ENCODE measurements around the gene ITGB1BP1.
"Not testable (repeated sequence)": the region's sequence is repeated elsewhere in the genome, so short reads cannot be mapped to it uniquely, and the experiment has no call there.

Gene ITGB1BP1

GRCh38 chr2:9406529-9407362, 16.6 kb downstream of the ITGB1BP1 start:
- H3K36me3 ChIP-seq (ENCODE audit: control insufficient read depth, insufficient read depth, low read length): no peaks in the 10 kb centered on the region
- no peaks in the 10 kb centered on the region for H3K27me3 ChIP-seq (ENCODE audit: control insufficient read depth, insufficient read depth, low read length)
- no peaks in the 10 kb centered on the region for H3K9me3 ChIP-seq (ENCODE audit: control insufficient read depth, low read length)
- H3K4me3 ChIP-seq (ENCODE audit: low read length): no peak overlapping the region
- no peak overlapping the region for H3K9ac ChIP-seq (ENCODE audit: low read length)
- peaks cover 4% of the 10 kb centered on the region for H3K4me1 ChIP-seq (ENCODE audit: control insufficient read depth, insufficient read depth, low read length)

GRCh38 chr2:9405636-9406035, 17.7 kb downstream of the ITGB1BP1 start:
- Histone ChIP-seq H3K27me3 (ENCODE audit: control insufficient read depth, insufficient read depth, low read length) (no peaks in the 10 kb centered on the region), H3K36me3 (ENCODE audit: control insufficient read depth, insufficient read depth, low read length) (no peaks in the 10 kb centered on the region), H3K4me3 (ENCODE audit: low read length) (no peak overlapping the region), H3K9ac (ENCODE audit: low read length) (no peak overlapping the region), H3K4me1 (ENCODE audit: control insufficient read depth, insufficient read depth, low read length) (peaks cover 4% of the 10 kb centered on the region), H3K9me3 (ENCODE audit: control insufficient read depth, low read length) (no peaks in the 10 kb centered on the region)

- Histone ChIP-seq H3K4me1 (ENCODE audit: control insufficient read depth, insufficient read depth, low read length) (peaks cover 4% of the 10 kb centered on the region), H3K9ac (ENCODE audit: low read length) (no peak overlapping the region), H3K36me3 (ENCODE audit: control insufficient read depth, insufficient read depth, low read length) (no peaks in the 10 kb centered on the region)
These were observed 18.9 kb downstream of the ITGB1BP1 start for GRCh38 chr2:9404451-9404850.

GRCh38 chr2:9403924-9404323, 19.4 kb downstream of the ITGB1BP1 start:
- Histone ChIP-seq H3K4me1 (ENCODE audit: control insufficient read depth, insufficient read depth, low read length) (peaks cover 4% of the 10 kb centered on the region), H3K27me3 (ENCODE audit: control insufficient read depth, insufficient read depth, low read length) (no peaks in the 10 kb centered on the region), H3K9ac (ENCODE audit: low read length) (no peak overlapping the region), H3K4me3 (ENCODE audit: low read length) (no peak overlapping the region), H3K9me3 (ENCODE audit: control insufficient read depth, low read length) (no peaks in the 10 kb centered on the region), H3K36me3 (ENCODE audit: control insufficient read depth, insufficient read depth, low read length) (no peaks in the 10 kb centered on the region)

More at GRCh38 chr2:9404451-9404850, 18.9 kb downstream of the ITGB1BP1 start:
- no peaks in the 10 kb centered on the region for H3K9me3 ChIP-seq (ENCODE audit: control insufficient read depth, low read length)
- no peak overlapping the region for H3K4me3 ChIP-seq (ENCODE audit: low read length)
- no peaks in the 10 kb centered on the region for H3K27me3 ChIP-seq (ENCODE audit: control insufficient read depth, insufficient read depth, low read length)

- Histone ChIP-seq H3K9ac (ENCODE audit: low read length) (no peak overlapping the region), H3K4me1 (ENCODE audit: control insufficient read depth, insufficient read depth, low read length) (no peaks in the 10 kb centered on the region), H3K27me3 (ENCODE audit: control insufficient read depth, insufficient read depth, low read length) (no peaks in the 10 kb centered on the region), H3K36me3 (ENCODE audit: control insufficient read depth, insufficient read depth, low read length) (no peaks in the 10 kb centered on the region), H3K4me3 (ENCODE audit: low read length) (no peak overlapping the region), H3K9me3 (ENCODE audit: control insufficient read depth, low read length) (no peaks in the 10 kb centered on the region)
These were observed 21.5 kb downstream of the ITGB1BP1 start for GRCh38 chr2:9401646-9402371.

- H3K9ac ChIP-seq (ENCODE audit: low read length): no peak overlapping the region
- H3K27me3 ChIP-seq (ENCODE audit: control insufficient read depth, insufficient read depth, low read length): no peaks in the 10 kb centered on the region
- H3K9me3 ChIP-seq (ENCODE audit: control insufficient read depth, low read length): no peaks in the 10 kb centered on the region
- no peaks in the 10 kb centered on the region for H3K4me1 ChIP-seq (ENCODE audit: control insufficient read depth, insufficient read depth, low read length)
- no peak overlapping the region for H3K4me3 ChIP-seq (ENCODE audit: low read length)
- no peaks in the 10 kb centered on the region for H3K36me3 ChIP-seq (ENCODE audit: control insufficient read depth, insufficient read depth, low read length)
These were observed 22.2 kb downstream of the ITGB1BP1 start for GRCh38 chr2:9401059-9401547.

- Histone ChIP-seq H3K27me3 (ENCODE audit: control insufficient read depth, insufficient read depth, low read length) (no peaks in the 10 kb centered on the region), H3K36me3 (ENCODE audit: control insufficient read depth, insufficient read depth, low read length) (no peaks in the 10 kb centered on the region), H3K9me3 (ENCODE audit: control insufficient read depth, low read length) (no peaks in the 10 kb centered on the region), H3K4me1 (ENCODE audit: control insufficient read depth, insufficient read depth, low read length) (no peaks in the 10 kb centered on the region), H3K4me3 (ENCODE audit: low read length) (no peak overlapping the region), H3K9ac (ENCODE audit: low read length) (no peak overlapping the region)
These were observed 22.9 kb downstream of the ITGB1BP1 start for GRCh38 chr2:9400268-9401058.

GRCh38 chr2:9398881-9399780, 24.2 kb downstream of the ITGB1BP1 start:
- H3K9me3 ChIP-seq (ENCODE audit: control insufficient read depth, low read length): no peaks in the 10 kb centered on the region
- H3K36me3 ChIP-seq (ENCODE audit: control insufficient read depth, insufficient read depth, low read length): peaks cover 4% of the 10 kb centered on the region
- H3K4me1 ChIP-seq (ENCODE audit: control insufficient read depth, insufficient read depth, low read length): no peaks in the 10 kb centered on the region
- no peak overlapping the region for H3K4me3 ChIP-seq (ENCODE audit: low read length)
- no peak overlapping the region for H3K9ac ChIP-seq (ENCODE audit: low read length)
- no peaks in the 10 kb centered on the region for H3K27me3 ChIP-seq (ENCODE audit: control insufficient read depth, insufficient read depth, low read length)

- not testable (repeated sequence) for H3K27me3 ChIP-seq (ENCODE audit: control insufficient read depth, insufficient read depth, low read length); H3K4me1 ChIP-seq (ENCODE audit: control insufficient read depth, insufficient read depth, low read length); H3K36me3 ChIP-seq (ENCODE audit: control insufficient read depth, insufficient read depth, low read length); H3K9ac ChIP-seq (ENCODE audit: low read length); H3K9me3 ChIP-seq (ENCODE audit: control insufficient read depth, low read length); H3K4me3 ChIP-seq (ENCODE audit: low read length)
These were observed 25.1 kb downstream of the ITGB1BP1 start for GRCh38 chr2:9398251-9398650.

GRCh38 chr2:9397201-9397600, 26.1 kb downstream of the ITGB1BP1 start:
- H3K36me3 ChIP-seq (ENCODE audit: control insufficient read depth, insufficient read depth, low read length): peaks cover 4% of the 10 kb centered on the region

GRCh38 chr2:9394816-9395215, 28.5 kb downstream of the ITGB1BP1 start:
- Histone ChIP-seq H3K9ac (ENCODE audit: low read length) (no peak overlapping the region), H3K9me3 (ENCODE audit: control insufficient read depth, low read length) (no peaks in the 10 kb centered on the region), H3K4me1 (ENCODE audit: control insufficient read depth, insufficient read depth, low read length) (no peaks in the 10 kb centered on the region), H3K36me3 (ENCODE audit: control insufficient read depth, insufficient read depth, low read length) (peaks cover 4% of the 10 kb centered on the region), H3K27me3 (ENCODE audit: control insufficient read depth, insufficient read depth, low read length) (no peaks in the 10 kb centered on the region), H3K4me3 (ENCODE audit: low read length) (no peak overlapping the region)

More at GRCh38 chr2:9397201-9397600, 26.1 kb downstream of the ITGB1BP1 start:
- no peak overlapping the region for H3K4me3 ChIP-seq (ENCODE audit: low read length)
- H3K4me1 ChIP-seq (ENCODE audit: control insufficient read depth, insufficient read depth, low read length): no peaks in the 10 kb centered on the region
- H3K9ac ChIP-seq (ENCODE audit: low read length): no peak overlapping the region
- no peaks in the 10 kb centered on the region for H3K27me3 ChIP-seq (ENCODE audit: control insufficient read depth, insufficient read depth, low read length)
- no peaks in the 10 kb centered on the region for H3K9me3 ChIP-seq (ENCODE audit: control insufficient read depth, low read length)

Data from mucosa of stomach (tissue), 1 donor.